Measurements from ENCODE around the gene MAFB.

Gene MAFB

DNA sequence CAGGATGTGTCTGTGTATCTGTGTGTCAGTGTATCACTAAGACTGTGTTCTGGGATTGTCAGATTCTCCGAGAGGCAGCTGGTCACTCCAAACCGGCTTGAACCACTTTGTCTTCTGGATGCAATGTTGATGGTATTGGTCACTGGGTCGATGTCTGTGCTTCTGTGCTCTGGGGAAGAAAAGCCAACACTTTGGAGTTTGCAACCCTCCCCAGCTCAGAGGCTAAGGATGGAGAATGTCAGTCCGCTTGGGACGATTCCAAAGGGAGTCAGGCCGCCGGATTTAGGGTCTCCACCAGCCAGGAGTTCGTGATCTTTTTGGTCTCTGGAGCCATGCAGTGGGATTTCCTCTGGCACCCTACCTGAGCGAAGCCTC, 5.2 kb downstream of the MAFB start:
- TF ChIP-seq, protein P1, sequence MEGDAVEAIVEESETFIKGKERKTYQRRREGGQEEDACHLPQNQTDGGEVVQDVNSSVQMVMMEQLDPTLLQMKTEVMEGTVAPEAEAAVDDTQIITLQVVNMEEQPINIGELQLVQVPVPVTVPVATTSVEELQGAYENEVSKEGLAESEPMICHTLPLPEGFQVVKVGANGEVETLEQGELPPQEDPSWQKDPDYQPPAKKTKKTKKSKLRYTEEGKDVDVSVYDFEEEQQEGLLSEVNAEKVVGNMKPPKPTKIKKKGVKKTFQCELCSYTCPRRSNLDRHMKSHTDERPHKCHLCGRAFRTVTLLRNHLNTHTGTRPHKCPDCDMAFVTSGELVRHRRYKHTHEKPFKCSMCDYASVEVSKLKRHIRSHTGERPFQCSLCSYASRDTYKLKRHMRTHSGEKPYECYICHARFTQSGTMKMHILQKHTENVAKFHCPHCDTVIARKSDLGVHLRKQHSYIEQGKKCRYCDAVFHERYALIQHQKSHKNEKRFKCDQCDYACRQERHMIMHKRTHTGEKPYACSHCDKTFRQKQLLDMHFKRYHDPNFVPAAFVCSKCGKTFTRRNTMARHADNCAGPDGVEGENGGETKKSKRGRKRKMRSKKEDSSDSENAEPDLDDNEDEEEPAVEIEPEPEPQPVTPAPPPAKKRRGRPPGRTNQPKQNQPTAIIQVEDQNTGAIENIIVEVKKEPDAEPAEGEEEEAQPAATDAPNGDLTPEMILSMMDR (IDR thresholded peaks at IDR 0.05) = no peak
- no peak overlapping the region for H3K4me3 ChIP-seq (ENCODE audit: low read depth in 1 of 2, low read length in 1 of 2)
- peaks cover 100% of the 10 kb centered on the region for H3K27me3 ChIP-seq
- H3K27ac ChIP-seq = no peak overlapping the region
- no peaks in the 10 kb centered on the region for H3K36me3 ChIP-seq
- H3K9me3 ChIP-seq = no peaks in the 10 kb centered on the region
- peaks cover 0 to 7% of the 10 kb centered on the region in 2 experiments for H3K4me1 ChIP-seq (ENCODE audit: control insufficient read depth in 1 of 2, insufficient read depth in 1 of 2, low read depth in 1 of 2, low read length in 1 of 2)

DNA sequence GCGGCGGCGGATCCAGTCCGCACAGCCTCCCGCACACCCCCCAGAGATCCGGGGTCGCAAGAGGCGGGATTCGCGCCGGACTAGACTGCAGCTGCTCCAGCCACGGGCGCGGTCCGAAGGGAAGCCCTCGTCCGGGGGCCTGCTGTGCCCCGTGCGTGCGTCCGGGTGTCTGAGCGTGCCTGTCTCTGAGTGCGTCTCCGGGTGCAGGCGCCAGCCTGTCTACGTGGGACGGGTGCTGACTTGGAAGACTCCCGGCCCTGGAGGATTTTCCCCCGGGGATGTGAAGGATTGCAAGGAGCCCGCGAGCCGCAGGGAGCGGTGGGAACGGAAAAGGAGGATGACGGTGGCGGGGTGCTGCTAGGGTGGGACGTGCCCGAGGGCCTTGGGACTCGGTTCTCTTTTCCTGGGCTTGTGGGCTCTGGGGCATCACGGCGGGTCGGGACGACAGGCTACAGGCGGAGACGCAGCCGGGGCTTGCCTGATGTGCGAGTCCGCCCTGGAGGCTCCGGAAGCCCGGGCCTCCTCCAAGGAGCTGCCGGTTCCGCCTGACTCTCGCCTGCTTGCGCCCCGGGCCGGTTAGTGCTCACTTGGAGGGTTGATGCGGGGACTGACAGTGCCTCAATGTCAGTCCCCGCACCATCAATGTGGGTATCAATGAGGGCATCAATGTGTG, 5.7 kb downstream of the MAFB start:
- H3K4me3 ChIP-seq (ENCODE audit: low read depth in 1 of 2, low read length in 1 of 2) = no peak overlapping the region
- no peaks in the 10 kb centered on the region for H3K9me3 ChIP-seq
- peaks cover 0 to 3% of the 10 kb centered on the region in 2 experiments for H3K4me1 ChIP-seq (ENCODE audit: control insufficient read depth in 1 of 2, insufficient read depth in 1 of 2, low read depth in 1 of 2, low read length in 1 of 2)
- TF ChIP-seq, protein P1 (IDR thresholded peaks at IDR 0.05) = no peak
- H3K27ac ChIP-seq = no peak overlapping the region
- H3K36me3 ChIP-seq = no peaks in the 10 kb centered on the region
- peaks cover 100% of the 10 kb centered on the region for H3K27me3 ChIP-seq

DNA sequence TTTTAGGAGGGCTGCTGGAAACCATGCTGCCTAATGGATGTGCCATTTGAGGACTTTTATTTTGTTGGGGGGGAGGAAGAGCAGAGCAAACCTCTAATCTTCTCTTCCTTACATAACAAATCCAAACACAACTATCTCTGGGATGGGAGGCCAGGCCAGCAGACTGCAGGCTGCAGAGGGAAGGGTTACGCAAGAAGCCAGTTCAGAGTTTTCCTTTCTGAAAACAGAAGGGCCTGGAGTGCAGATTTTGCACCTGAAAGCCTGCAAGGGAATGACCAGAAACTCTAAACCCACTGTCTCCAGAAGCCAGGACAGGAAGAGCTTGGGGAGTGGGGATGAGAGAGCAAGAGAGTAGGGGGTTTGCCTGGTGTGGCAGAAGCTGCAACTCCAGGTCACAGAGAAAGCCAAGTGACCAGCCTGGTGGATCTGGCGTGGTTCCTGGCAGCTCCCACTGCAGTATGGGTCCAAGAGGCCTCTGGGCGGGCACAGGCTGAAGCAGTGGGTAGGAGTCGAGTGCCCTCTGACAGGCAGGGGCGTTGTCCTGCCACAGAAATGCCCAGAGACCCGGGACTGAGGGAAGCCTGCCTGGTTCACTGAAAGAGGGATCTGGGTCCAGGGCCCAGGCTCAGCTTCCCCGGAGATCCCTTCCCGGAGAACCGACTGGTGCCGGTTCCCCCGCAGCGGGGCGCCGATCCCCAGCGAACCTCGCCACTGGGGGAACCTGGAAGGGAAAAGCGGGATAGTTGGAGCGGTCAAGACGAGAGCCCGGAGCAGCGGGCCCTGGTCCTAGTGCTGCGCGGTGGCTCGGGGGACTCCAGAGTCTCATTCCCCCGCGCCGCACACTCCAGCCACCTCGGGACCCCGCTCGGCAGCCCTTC, 6.7 kb downstream of the MAFB start:
- TF ChIP-seq, protein P1 (IDR thresholded peaks at IDR 0.05) = no peak
- Histone ChIP-seq H3K27ac (no peak overlapping the region), H3K36me3 (no peaks in the 10 kb centered on the region), H3K4me3 (ENCODE audit: low read depth in 1 of 2, low read length in 1 of 2) (no peak overlapping the region), H3K4me1 (ENCODE audit: control insufficient read depth in 1 of 2, insufficient read depth in 1 of 2, low read depth in 1 of 2, low read length in 1 of 2) (no peaks in the 10 kb centered on the region), H3K27me3 (peaks cover 100% of the 10 kb centered on the region), H3K9me3 (no peaks in the 10 kb centered on the region)

DNA sequence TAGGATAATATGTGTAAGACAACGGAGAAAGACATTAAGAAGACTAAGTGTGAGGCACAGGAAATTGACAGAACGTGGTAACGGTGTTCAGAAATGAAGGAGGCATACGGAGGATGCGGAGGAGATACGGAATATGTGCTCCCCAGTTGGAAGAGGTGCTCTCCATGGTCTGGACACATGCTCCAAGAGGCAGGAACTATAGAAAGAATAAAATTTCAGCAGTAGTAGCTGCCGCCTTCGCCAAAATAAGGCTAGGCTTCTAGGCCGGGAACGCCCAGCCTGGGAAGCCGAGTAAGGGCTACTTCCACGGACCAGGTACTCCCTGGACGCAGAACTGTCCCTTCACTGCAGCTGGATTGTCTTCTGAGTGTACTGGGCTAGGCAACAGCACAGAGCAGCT, 7.4 kb downstream of the MAFB start:
- Histone ChIP-seq H3K4me1 (ENCODE audit: control insufficient read depth in 1 of 2, insufficient read depth in 1 of 2, low read depth in 1 of 2, low read length in 1 of 2) (no peaks in the 10 kb centered on the region), H3K27me3 (peaks cover 100% of the 10 kb centered on the region), H3K9me3 (no peaks in the 10 kb centered on the region), H3K27ac (no peak overlapping the region), H3K36me3 (no peaks in the 10 kb centered on the region), H3K4me3 (ENCODE audit: low read depth in 1 of 2, low read length in 1 of 2) (no peak overlapping the region)
- TF ChIP-seq, protein P1 (IDR thresholded peaks at IDR 0.05) = no peak

DNA sequence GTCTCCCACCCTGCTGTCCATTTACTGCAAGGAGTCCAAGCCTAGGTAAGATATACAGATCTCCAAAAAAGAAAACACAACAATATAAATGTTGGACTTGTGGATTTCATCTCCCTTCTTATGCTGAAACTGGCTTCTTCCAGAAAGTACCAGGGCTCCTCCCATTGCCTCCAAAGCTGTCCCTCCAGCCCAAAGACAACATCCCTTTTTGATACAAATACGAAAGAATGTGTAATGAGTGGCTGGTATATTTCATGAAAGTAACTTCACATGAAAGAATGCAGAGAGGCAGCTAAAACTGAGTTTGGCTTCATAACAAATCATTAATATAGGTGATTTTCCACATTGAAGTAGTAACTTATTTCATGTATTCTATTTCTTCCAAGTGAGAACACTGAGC, 7.9 kb downstream of the MAFB start:
- no peaks in the 10 kb centered on the region for H3K36me3 ChIP-seq
- H3K27ac ChIP-seq = no peak overlapping the region
- TF ChIP-seq, protein P1 (IDR thresholded peaks at IDR 0.05) = no peak
- no peaks in the 10 kb centered on the region for H3K9me3 ChIP-seq
- no peak overlapping the region for H3K4me3 ChIP-seq (ENCODE audit: low read depth in 1 of 2, low read length in 1 of 2)
- H3K4me1 ChIP-seq (ENCODE audit: control insufficient read depth in 1 of 2, insufficient read depth in 1 of 2, low read depth in 1 of 2, low read length in 1 of 2) = no peaks in the 10 kb centered on the region
- H3K27me3 ChIP-seq = peaks cover 100% of the 10 kb centered on the region

Measured in neutrophil (primary cell).